AG04450 (cell line): ENCODE measurements around the gene RABGAP1L. TPM values are rescaled to one million over a fixed set of nuclear protein-coding genes. Genes with fewer than 3 reads are reported as not detected.
A peak's percentile ranks its signal among the peaks of the same experiment; 100 is the strongest.

Experiments used
- CTCF ChIA-PET: fragments of 300-600, 350-600 bp; formaldehyde crosslinking; extraction: SDS; loops from one replicate; lab custom pipeline; 2022; ENCODE audit warnings: antibody characterized with exemption, inconsistent platforms; lab: Charles Lee
- POLR2A ChIA-PET: fragments of 350-600 bp; formaldehyde crosslinking; extraction: SDS; loops from one replicate; lab custom pipeline; 2021; ENCODE audit warnings: antibody characterized with exemption, inconsistent platforms; lab: Yijun Ruan, JAX
- DNase-seq: peaks from one replicate; pipeline ENCODE4 v3.0.0-alpha.2; 2011; ENCODE audit warnings: low read depth, low spot score
- H3K27ac ChIP-seq: one replicate; pipeline ENCODE4 v1.5.1; 2012; ENCODE audit warnings: low read depth, low read length, control low read depth
- H3K27me3 ChIP-seq: one replicate; pipeline ENCODE4 v1.6.0; 2012; ENCODE audit warnings: low read length; ENCODE audit not compliant: control insufficient read depth, insufficient read depth
- H3K4me3 ChIP-seq: 2 replicates; pipeline ENCODE4 v1.5.1; 2011; ENCODE audit warnings: mild to moderate bottlenecking, low read depth, low read length, control low read depth
- H3K9me3 ChIP-seq: 2 replicates; pipeline ENCODE4 v1.5.1; 2012; ENCODE audit warnings: low read length; ENCODE audit not compliant: control insufficient read depth, insufficient read depth
- CTCF ChIP-seq: IDR thresholded peaks from 2 replicates; pipeline ENCODE4 v1.5.1; 2011; ENCODE audit warnings: low read depth, low read length, control low read depth, inconsistent platforms
- polyA plus RNA-seq: library from polyadenylated mRNA; depleted of rRNA; stranded (reverse); fragments of >200 nt; gene quantifications from 2 replicates; pipeline ENCODE4 v1.2.3, GENCODE V29; 2011

Gene RABGAP1L
- polyA plus RNA-seq, 1 experiment = 21.2 TPM

GRCh38 chr1:174222166-174222949 lies 63.0 kb downstream of the RABGAP1L start:
- H3K27me3 ChIP-seq = no peaks in the 10 kb centered on the region
- no peak overlapping the region for H3K4me3 ChIP-seq
- H3K27ac ChIP-seq = no peak overlapping the region
- POLR2A ChIA-PET = interaction anchor here (0.6 kb wide), 1 partner anchor 40 kb away, joined by 3 read pairs; no protein-coding TSS in a partner anchor
- peaks cover 4% of the 10 kb centered on the region; the same call in 1 of the 2 replicates for H3K9me3 ChIP-seq
- no peak for TF ChIP-seq CTCF
- DNase-seq = peak; percentile 13
- CTCF ChIA-PET = interaction anchor here (0.7 to 1.2 kb wide), 2 partner anchors 15 to 1480 kb away, joined by 3 read pairs; no protein-coding TSS in a partner anchor

- Histone ChIP-seq H3K27me3 (no peaks in the 10 kb centered on the region), H3K27ac (no peak overlapping the region), H3K9me3 (peaks cover 4% of the 10 kb centered on the region; the same call in 1 of the 2 replicates), H3K4me3 (no peak overlapping the region)
- no peak for DNase-seq
- no peak for TF ChIP-seq CTCF
- POLR2A ChIA-PET = no interaction called here
- CTCF ChIA-PET = no interaction called here
Observed at GRCh38 chr1:174224641-174225040, 65.3 kb downstream of the RABGAP1L start.

GRCh38 chr1:174225499-174226204 lies 66.3 kb downstream of the RABGAP1L start:
- H3K9me3 ChIP-seq = peaks cover 4% of the 10 kb centered on the region; the same call in 1 of the 2 replicates
- H3K27ac ChIP-seq = no peak overlapping the region
- no peak overlapping the region for H3K4me3 ChIP-seq
- DNase-seq = no peak
- ChIA-PET POLR2A (no interaction called here), CTCF (no interaction called here)
- H3K27me3 ChIP-seq = no peaks in the 10 kb centered on the region
- no peak for TF ChIP-seq CTCF

- H3K4me3 ChIP-seq = no peak overlapping the region
- H3K9me3 ChIP-seq = no peaks in the 10 kb centered on the region
- no peak for DNase-seq
- CTCF ChIA-PET = interaction anchor here (1.2 kb wide), 2 partner anchors 13 to 32 kb away, joined by 4 to 6 read pairs; no protein-coding TSS in a partner anchor
- POLR2A ChIA-PET = interaction anchor here (1.3 kb wide), 1 partner anchor 198 kb away, joined by 5 read pairs; no protein-coding TSS in a partner anchor
- no peak overlapping the region for H3K27ac ChIP-seq
- TF ChIP-seq CTCF = no peak
- no peaks in the 10 kb centered on the region for H3K27me3 ChIP-seq
Observed at GRCh38 chr1:174230399-174230798, 71.1 kb downstream of the RABGAP1L start.
